GM18498 (cell line): ENCODE data around the gene TRIM56.
"Not testable (repeated sequence)": the region's sequence is repeated elsewhere in the genome, so short reads cannot be mapped to it uniquely, and the experiment has no call there.

Experiments
- ATAC-seq: cut with Tn5 transposase; IDR thresholded peaks from one replicate; pipeline ENCODE4 v1.9.1; 2021; ENCODE audit warnings: mild to moderate bottlenecking, moderate library complexity; ENCODE audit not compliant: unreplicated experiment

The TRIM56 gene

DNA sequence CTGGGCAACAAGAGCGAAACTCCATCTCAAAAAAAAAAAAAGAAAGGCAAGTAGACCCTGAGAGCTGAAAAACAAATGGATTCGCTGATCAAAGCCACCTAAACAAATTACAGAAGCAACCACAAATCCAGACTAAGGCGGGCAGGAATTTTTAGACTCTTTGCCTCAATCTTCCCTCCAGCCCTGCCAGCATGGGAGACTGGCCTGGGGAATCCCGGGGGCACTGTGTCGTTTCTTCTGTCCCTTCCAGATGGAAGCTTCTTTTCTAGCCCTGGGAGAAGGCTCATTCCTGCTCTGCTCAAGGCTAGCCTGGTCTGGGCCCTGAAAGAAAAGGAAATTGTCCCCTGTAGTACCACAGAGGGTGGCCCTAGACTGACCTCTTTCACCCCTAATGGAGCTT is 26.0 kb downstream of the TRIM56 start:
- no peak for ATAC-seq

DNA sequence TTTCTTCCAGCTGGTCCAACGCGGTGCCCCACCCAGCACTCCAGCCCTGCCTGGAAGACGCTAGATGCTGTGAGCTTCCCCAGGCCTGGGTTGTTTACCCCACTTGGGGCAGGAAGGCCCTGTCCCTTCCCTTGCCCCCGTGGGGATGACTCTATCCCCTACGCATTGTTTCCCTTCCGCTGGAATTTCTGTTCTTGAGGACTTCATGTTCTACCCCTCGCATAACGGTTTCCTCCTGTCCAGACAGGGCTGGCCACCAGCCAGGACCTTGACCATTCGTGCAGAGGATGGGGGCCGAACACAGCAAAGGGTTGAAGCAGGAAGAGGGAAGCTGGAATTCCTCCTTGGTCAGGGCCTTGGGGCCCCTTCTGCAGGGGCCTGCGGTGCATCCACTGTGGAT is 27.0 kb downstream of the TRIM56 start:
- ATAC-seq: no peak

DNA sequence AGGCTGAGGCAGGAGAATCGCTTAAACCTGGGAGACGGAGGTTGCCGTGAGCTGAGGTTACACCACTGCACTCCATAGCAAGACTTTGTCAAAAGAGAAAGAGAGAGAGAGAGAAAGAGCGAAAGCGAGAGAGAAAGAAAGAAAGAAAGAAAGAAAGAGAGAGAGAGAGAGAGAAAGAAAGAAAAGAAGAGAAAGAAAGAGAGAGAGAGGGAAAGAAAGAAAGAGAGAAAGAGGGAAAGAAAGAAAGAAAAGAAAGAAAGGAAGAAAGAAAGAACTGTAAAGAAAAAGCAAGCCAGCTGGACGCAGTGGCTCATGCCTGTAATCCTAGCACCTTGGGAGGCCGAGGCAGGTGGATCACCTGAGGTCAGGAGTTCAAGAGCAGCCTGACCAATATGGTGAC is 27.9 kb downstream of the TRIM56 start:
- ATAC-seq: not testable (repeated sequence)

DNA sequence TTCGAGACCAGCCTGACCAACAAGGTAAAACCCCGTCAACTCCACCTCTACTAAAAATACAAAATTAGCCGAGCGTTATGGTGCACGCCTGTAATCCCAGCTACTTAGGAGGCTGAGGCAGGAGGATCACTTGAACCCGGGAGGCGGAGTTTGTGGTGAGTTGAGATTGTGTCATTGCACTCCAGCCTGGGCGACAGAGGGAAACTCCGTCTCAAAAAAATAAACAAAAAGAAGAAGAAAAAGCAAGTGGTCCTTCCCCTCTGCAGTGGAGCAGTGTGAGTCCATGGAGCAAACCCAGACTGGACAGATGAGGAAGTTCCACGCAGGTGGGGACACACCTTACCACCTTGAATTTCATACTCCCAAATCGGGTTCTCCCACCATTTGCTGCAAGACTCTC is 28.6 kb downstream of the TRIM56 start:
- no peak for ATAC-seq

DNA sequence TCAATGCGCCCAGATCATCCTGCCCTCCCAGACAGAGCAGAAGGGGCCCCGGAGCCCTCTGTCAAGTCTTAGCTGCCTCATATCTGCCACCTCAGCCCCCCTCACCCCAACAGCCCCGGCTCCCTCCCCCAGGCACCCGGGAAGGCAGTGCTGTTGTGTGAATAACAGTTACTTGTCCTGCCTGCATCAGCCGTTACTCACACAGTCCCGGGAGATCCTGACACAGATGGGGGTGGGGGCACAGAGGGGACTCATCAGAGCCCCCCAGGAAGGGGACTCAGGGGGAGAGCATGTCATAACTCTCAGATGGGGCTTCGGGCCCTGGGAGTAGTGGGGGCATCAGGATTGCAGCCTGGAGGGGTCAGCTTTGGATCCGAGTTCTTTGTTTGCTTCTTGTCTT is 29.2 kb downstream of the TRIM56 start:
- no peak for ATAC-seq

DNA sequence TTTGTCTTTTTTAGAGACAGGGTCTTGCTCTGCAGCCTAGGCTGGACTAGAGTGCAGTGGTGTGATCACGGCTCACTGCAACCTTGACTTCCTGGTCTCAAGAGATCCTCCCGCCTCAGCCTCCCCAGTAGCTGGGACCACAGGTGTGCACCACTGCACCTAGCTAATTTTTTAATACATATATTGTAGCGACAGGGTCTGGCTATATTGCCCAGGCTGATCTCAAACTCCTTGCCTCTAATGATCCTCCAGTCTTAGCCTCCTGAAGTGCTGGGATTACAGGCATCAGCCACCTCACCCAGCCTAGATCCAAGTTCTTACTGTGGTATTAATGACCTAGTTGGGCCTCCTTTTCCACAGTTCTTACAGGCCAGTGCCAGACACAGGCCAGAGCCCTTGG is 29.9 kb downstream of the TRIM56 start:
- no peak for ATAC-seq

DNA sequence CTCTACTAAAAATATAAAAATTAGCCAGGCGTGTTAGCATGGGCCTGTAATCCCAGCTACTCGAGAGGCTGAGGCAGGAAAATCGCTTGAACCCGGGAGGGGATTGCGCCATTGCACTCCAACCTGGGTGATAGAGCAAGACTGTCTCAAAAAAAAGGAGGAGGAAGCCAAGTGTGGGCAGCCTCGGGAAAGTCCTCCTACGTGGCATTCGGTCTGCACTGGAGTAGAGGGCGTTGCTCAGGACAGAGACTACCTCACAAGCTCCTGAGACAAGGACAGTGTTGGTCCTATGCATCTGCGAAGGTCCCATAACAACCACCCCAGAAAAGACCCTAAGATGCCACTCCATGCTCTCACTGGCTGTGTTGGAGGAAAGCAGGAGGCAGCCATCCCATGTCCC is 31.6 kb downstream of the TRIM56 start:
- ATAC-seq: no peak

DNA sequence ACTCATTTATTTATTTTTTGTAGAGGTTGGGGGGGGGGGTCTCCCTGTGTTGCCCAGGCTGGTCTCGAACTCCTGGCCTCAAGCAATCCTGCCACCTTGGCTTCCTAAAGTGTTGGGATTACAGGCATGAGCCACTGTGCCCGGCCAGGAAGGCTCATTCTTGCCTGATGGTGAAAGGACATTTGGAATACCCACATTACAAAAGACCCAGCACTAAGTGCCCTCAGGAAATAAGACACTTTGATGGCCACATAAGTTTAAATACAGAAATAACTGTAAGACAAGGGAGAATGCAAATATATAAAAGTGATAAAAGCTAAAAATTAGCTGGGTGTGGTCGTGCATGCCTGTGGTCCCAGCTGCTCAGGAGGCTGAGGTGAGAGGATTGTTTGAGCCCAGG is 33.6 kb downstream of the TRIM56 start:
- no peak for ATAC-seq

DNA sequence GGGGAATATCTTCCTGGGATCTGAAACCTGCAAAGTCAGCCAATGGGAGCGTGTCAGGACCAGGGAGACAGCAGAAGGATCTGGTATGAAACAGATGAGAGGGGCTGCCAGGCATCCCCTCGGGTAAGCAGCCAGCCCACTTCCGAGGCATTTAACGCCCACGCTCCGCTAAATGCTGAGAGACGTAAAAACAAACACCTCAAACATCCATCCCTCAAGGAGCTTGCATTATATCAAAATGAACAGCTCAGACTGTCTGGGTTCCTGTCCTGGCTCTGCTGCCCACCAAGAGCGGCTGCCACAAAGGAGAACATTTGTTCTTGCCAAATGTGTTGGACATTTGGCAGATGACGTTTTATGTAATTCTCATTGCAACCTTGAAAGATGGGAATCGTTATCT is 34.6 kb downstream of the TRIM56 start:
- ATAC-seq: no peak

DNA sequence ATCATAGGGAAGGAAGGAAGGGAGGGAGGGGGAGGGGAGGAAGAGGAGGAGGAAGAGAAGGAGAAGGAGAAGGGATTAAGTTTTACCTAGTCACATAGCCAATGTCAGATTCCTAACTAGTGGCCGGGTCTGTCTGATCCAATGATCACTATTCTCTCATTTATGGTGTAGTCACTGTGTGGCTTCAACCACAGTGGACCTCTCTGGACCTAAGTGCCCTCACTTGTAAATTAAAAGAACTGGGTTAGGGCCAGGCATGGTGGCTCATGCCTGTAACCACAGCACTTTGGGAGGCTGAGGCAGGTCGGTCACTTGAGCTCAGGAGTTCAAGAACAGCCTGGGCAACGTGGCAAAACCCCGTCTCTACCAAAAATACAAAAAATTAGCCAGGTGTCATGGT is 35.0 kb downstream of the TRIM56 start:
- ATAC-seq: no peak

DNA sequence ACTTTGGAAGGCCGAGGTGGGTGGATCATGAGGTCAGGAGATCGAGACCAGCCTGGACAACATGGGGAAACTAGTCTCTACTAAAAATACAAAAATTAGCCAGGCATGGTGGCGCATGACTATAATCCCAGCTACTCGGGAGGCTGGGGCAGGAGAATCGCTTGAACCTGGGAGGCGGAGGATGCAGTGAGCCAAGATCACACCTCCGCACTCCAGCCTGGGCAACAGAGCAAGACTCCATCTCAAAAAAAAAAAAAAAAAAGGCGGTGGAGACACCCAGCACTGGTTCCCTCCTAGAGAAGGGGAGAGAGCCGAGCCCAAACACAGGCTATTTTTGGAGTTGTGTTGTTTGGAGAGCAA is 36.3 kb downstream of the TRIM56 start:
- ATAC-seq: not testable (repeated sequence)

DNA sequence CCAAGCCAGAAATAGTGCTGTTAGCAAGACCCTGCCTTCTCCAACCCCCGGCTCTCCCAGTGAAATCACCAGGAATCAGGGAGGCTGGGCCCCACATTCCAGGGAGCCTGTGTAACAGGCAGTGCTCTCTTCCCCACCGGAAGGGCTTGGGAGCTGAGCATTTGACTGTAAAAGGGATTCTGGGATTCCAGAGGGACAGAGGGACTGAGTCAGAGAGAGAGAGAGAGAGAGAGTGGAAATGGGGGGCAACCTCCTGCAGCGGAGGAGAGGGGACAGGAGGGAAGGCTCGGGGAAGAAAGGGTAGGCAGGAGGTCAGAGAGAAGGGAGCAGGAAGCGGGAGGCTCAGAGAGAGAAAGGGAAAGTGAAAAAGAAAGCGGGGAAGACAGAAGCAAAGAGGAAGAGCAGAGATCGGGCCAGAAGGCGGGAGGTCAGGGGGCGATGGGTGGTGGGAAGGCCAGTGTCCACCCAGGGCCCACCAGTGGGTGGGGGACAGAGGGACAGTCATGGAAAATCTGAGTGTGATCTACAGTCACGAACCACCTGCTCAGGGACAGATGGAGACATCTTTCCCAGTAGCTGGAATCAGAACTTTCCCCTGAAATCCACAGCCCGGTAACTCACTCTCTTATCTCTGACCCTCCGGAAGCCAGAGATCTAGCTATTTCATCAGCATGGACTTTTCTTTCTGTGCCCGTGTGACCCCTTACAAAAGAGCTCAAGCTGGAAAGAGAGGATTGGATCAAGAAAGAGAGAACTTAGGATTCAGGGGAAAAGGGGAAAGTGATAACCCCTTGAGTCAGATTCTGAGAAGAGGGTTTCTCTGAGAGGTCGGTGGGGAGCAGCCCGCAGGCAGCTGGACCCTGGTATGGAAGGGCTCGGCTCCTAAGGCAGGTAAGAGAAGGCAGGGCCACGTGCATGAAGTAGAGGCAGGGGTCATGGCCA is 37.0 kb downstream of the TRIM56 start:
- ATAC-seq: no peak

DNA sequence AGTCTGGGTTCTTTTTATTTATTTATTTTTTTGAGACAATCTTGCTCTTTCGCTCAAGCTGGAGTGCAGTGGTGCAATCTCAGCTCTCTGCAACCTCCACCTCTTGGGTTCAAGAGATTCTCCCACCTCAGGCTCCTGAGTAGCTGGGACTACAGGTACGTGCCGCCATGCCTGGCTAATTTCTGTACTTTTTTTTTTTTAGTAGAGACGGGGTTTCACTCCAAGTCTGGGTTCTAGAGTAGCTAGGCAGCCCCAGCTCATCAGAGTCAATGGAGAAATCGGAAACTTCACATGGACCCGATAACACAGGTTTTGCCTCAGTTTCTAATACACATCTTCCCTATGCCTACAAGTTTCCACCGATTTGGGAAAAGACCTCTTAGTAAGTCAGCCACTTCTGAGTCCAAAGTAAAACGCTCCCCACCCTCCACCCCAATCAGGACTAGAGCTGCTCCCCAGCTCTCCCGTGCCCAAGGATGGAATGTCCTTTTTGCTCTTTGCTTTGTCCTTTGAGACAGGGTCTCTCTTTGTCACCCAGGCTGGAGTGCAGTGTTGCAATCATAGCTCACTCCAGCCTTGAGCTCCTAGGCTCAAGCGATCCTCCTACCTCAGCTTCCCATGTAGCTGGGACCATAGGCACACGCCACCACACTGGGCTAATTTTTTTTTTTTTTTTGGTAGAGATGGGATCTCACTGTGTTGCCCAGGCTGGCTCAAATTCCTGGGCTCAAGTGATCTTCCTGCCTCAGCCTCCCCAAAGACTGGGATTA is 37.8 kb downstream of the TRIM56 start:
- no peak for ATAC-seq

DNA sequence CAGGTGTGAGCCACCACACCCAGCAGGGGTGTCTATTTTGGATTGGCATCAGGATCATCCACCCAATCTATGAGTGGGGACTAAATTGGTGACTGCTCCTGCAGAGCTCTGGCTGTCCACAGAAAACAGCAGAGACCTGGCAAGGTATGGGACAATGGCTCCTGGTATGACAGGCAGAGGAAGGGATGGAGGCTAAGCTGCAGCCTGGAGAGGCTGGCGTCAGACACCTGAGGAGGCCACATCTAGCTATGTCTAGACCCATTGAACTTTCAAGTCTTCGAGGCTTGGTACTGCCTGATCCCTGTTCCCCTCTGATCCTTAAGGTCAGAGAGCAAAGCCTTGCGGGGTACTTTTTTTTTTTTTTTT is 38.4 kb downstream of the TRIM56 start:
- no peak for ATAC-seq

DNA sequence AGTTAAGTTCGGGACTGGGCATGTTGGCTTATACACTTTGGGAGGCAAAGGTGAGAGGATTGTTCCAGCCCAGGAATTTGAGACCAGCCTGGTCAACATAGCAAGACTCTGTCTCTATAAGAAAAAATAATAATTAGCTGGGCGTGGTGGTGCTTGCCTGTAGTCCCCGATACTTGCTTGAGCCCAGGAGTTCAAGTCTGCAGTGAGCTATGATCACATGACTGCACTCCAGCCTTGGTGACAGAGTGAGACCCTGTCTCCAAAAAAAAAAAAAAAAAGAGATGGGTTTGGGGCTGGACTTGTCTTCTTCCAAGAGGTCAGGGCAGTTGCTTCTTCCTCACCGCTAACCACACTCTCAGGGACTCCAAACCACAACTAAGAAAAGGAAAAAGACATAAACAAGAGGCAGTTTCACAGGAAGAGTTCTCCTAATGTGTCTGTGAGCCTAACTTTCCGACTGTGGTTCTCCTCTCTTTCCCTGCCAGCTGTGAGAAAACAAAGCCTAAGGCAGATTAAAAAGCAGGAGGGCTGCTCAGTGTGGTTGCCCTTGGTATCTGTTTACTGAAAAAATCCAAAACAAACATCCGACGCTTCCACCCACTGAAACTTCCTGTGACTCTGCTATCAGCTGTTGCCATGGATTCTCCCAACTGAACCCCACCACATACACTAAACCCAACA is 39.2 kb downstream of the TRIM56 start:
- no peak for ATAC-seq

DNA sequence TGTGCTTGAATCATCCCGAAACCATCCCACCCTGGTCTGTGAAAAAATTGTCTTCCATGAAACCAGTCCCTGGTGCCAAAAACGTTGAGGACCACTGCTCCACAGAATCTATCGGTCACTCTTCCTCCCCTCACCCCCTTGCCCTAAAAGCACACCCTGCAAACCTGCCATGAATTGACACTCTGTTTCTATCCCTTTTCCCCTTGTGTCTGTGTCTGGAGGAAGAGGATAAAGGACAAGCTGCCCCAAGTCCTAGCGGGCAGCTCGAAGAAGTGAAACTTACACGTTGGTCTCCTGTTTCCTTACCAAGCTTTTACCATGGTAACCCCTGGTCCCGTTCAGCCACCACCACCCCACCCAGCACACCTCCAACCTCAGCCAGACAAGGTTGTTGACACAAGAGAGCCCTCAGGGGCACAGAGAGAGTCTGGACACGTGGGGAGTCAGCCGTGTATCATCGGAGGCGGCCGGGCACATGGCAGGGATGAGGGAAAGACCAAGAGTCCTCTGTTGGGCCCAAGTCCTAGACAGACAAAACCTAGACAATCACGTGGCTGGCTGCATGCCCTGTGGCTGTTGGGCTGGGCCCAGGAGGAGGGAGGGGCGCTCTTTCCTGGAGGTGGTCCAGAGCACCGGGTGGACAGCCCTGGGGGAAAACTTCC is 40.8 kb downstream of the TRIM56 start:
- peak; percentile 75 for ATAC-seq

DNA sequence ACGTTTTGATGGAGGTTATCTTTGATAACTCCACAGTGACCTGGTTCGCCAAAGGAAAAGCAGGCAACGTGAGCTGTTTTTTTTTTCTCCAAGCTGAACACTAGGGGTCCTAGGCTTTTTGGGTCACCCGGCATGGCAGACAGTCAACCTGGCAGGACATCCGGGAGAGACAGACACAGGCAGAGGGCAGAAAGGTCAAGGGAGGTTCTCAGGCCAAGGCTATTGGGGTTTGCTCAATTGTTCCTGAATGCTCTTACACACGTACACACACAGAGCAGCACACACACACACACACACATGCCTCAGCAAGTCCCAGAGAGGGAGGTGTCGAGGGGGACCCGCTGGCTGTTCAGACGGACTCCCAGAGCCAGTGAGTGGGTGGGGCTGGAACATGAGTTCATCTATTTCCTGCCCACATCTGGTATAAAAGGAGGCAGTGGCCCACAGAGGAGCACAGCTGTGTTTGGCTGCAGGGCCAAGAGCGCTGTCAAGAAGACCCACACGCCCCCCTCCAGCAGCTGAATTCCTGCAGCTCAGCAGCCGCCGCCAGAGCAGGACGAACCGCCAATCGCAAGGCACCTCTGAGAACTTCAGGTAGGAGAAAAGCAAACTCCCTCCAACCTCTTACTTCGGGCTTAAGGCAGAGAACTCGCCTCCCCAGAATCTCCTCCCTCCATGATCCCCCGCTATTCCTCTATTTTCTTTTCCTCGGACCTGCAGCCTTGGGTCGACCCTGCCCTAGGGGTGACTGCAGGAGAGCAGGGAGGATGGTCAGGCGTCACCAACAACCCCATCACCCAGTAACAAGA is 41.6 kb downstream of the TRIM56 start, which contains the start of gene SERPINE1:
SERPINE1 (plus strand) TSS at position 454 of the 809 bp plus-strand sequence. CDS start 1,290 bp downstream, outside the sequence.
- peak; percentile 59 for ATAC-seq

DNA sequence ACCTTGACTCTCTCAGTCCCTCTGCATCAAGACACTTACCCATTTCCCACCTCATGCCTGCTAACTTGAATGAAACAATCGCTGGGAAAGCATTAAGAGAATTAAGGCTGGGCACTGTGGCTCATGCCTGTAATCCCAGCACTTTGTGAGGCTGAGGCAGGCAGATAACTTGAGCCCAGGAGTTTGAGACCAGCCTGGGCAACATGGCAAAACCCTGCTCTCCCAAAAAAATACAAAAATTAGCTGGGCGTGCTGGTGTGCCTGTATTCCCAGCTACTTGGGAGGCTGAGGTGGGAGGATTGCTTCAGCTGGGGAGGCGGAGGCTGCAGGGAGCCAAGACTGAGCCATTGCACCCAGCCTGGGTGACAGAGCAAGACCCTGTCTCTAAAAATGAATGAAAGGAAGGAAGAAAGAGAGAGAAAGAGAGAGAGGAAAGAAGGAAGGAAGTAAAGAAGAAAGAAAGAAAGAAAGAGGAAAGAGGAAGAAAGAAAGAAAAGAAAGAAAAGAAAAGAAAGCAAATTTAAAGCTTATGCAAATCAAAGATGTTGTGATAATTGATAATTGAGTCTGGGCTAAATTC is 42.3 kb downstream of the TRIM56 start:
- ATAC-seq: no peak

DNA sequence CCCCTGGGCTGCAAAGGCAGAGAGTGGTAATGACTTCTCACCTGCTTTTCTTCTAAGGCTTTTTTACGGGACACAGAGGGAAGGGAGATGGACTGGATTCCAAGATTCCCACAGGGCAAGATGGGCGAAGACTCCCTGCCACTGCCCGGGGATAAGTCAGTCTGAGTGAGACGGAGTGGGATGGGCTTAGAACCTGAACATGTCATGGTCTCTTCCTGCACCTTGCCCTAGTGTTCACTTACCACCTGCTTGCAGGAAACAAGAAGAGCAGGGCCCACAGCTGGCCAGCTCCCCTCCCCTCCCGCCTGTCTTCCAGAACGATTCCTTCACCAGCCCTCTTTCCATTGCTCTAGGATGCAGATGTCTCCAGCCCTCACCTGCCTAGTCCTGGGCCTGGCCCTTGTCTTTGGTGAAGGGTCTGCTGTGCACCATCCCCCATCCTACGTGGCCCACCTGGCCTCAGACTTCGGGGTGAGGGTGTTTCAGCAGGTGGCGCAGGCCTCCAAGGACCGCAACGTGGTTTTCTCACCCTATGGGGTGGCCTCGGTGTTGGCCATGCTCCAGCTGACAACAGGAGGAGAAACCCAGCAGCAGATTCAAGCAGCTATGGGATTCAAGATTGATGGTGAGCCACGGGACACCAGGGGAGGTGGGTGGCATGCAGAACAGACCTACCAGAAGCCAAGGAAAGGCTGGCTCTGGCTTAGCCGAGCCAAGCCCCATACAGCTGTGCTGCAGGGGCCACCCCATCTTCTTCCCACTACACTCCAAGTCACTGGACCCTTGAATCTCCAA is 43.0 kb downstream of the TRIM56 start:
- no peak for ATAC-seq
